MM.1S (cell line): ENCODE measurements around the gene SOBP.

Experiments
- DNase-seq: peaks from one replicate; pipeline ENCODE4 v3.0.0-alpha.2; 2015
- H2AFZ ChIP-seq: fragments of 300-600 bp; sonication (generic); 2 replicates; pipeline ENCODE4 v1.6.0; 2016; ENCODE audit warnings: antibody characterized with exemption, low read length
- H3F3A ChIP-seq: fragments of 300-600 bp; sonication (generic); 2 replicates; pipeline ENCODE4 v1.6.1; 2016; ENCODE audit warnings: mild to moderate bottlenecking, antibody characterized with exemption, low read length, moderate library complexity, mixed read lengths; ENCODE audit not compliant: insufficient read depth
- H3K27ac ChIP-seq: fragments of 300-600 bp; sonication (generic); 2 replicates; pipeline ENCODE4 v1.5.1; 2016; ENCODE audit warnings: mild to moderate bottlenecking, low read length
- H3K27me3 ChIP-seq: fragments of 300-600 bp; sonication (generic); replicated peaks from 2 replicates; pipeline ENCODE4 v1.6.0; 2016; ENCODE audit warnings: low read length; ENCODE audit not compliant: insufficient read depth
- H3K36me3 ChIP-seq: fragments of 300-600 bp; sonication (generic); replicated peaks from 2 replicates; pipeline ENCODE4 v1.6.1; 2016; ENCODE audit warnings: mild to moderate bottlenecking, low read length, mixed read lengths; ENCODE audit not compliant: insufficient read depth
- H3K4me1 ChIP-seq: fragments of 300-600 bp; sonication (generic); 2 replicates; pipeline ENCODE4 v1.6.1; 2016; ENCODE audit warnings: low read length, mixed read lengths
- H3K4me2 ChIP-seq: fragments of 300-600 bp; sonication (generic); 2 replicates; pipeline ENCODE4 v1.6.0; 2016; ENCODE audit warnings: low read depth, low read length
- H3K4me3 ChIP-seq: fragments of 300-600 bp; sonication (generic); 2 replicates; pipeline ENCODE4 v1.5.1; 2016; ENCODE audit warnings: low read length, mixed read lengths
- H3K79me2 ChIP-seq: fragments of 300-600 bp; sonication (generic); 2 replicates; pipeline ENCODE4 v1.6.1; 2016; ENCODE audit warnings: mixed run types, low read length, mixed read lengths
- H3K9ac ChIP-seq: fragments of 300-600 bp; sonication (generic); 2 replicates; pipeline ENCODE4 v1.6.1; 2016; ENCODE audit warnings: low read length, mixed read lengths
- H3K9me2 ChIP-seq: fragments of 300-600 bp; sonication (generic); replicated peaks from 2 replicates; pipeline ENCODE4 v1.6.1; 2016; ENCODE audit warnings: mild to moderate bottlenecking, low read length, mixed read lengths; ENCODE audit not compliant: insufficient read depth
- H3K9me3 ChIP-seq: fragments of 300-600 bp; sonication (generic); replicated peaks from 2 replicates; pipeline ENCODE4 v1.6.1; 2016; ENCODE audit warnings: mild to moderate bottlenecking, low read length, mixed read lengths; ENCODE audit not compliant: insufficient read depth
- H4K20me1 ChIP-seq: fragments of 300-600 bp; sonication (generic); 2 replicates; pipeline ENCODE4 v1.6.1; 2016; ENCODE audit warnings: mild to moderate bottlenecking, low read length, moderate library complexity, mixed read lengths; ENCODE audit not compliant: insufficient read depth
- EZH2 ChIP-seq: fragments of 300-600 bp; sonication (generic); optimal IDR thresholded peaks from 2 replicates; pipeline ENCODE3; 2017; ENCODE audit warnings: low read depth, mild to moderate bottlenecking, antibody characterized with exemption, low read length, mixed read lengths
- EZH2phosphoT487 ChIP-seq: fragments of 300-600 bp; sonication (generic); IDR thresholded peaks from 2 replicates; pipeline ENCODE4 v1.6.1; 2018; ENCODE audit warnings: antibody characterized with exemption, low read length
- TF ChIP-seq, protein P1 (sequence below): fragments of 300-600 bp; sonication (generic); IDR thresholded peaks from 2 replicates; pipeline ENCODE4 v1.5.1; 2016; ENCODE audit warnings: antibody characterized with exemption, low read length, mixed read lengths

SOBP gene

GRCh38 chr6:107618672-107619071 lies 128.8 kb downstream of the SOBP start:
- Histone ChIP-seq H4K20me1 (no peaks in the 10 kb centered on the region), H3F3A (no peaks in the 10 kb centered on the region), H3K4me1 (no peaks in the 10 kb centered on the region), H3K4me2 (no peak overlapping the region), H3K4me3 (no peak overlapping the region), H3K9ac (no peak overlapping the region), H3K27me3 (no peaks in the 10 kb centered on the region), H3K79me2 (no peaks in the 10 kb centered on the region), H2AFZ (no peak overlapping the region), H3K27ac (no peak overlapping the region), H3K9me2 (no peaks in the 10 kb centered on the region), H3K9me3 (no peaks in the 10 kb centered on the region), H3K36me3 (no peaks in the 10 kb centered on the region)
- TF ChIP-seq, protein P1, sequence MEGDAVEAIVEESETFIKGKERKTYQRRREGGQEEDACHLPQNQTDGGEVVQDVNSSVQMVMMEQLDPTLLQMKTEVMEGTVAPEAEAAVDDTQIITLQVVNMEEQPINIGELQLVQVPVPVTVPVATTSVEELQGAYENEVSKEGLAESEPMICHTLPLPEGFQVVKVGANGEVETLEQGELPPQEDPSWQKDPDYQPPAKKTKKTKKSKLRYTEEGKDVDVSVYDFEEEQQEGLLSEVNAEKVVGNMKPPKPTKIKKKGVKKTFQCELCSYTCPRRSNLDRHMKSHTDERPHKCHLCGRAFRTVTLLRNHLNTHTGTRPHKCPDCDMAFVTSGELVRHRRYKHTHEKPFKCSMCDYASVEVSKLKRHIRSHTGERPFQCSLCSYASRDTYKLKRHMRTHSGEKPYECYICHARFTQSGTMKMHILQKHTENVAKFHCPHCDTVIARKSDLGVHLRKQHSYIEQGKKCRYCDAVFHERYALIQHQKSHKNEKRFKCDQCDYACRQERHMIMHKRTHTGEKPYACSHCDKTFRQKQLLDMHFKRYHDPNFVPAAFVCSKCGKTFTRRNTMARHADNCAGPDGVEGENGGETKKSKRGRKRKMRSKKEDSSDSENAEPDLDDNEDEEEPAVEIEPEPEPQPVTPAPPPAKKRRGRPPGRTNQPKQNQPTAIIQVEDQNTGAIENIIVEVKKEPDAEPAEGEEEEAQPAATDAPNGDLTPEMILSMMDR, result no peak
- TF ChIP-seq EZH2 (no peak), EZH2phosphoT487 (no peak)
- DNase-seq, result no peak

DNA sequence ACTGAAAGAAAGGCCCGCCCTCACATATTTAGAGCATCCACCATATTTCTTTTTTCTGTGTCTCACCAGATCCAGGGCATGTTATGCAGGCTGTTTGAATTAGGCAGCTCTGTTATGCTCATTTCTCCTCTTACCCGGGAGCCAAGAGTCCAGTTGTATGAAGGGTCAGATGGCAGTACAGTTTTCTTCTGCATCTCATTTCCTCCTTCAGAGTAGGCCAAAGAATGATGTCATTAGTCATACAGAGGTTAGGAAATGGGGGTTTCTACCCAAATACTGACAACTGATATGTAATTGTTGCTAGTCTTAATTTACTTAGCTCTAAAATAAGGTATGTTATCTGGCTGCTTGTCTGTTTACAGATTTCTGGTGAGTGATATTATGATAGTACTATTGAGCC lies 130.8 kb downstream of the SOBP start:
- H3K36me3 ChIP-seq, result no peaks in the 10 kb centered on the region
- no peak for DNase-seq
- H3K27me3 ChIP-seq, result no peaks in the 10 kb centered on the region
- no peak overlapping the region for H3K4me2 ChIP-seq
- H3K4me3 ChIP-seq, result no peak overlapping the region
- no peak overlapping the region for H3K27ac ChIP-seq
- H3K9ac ChIP-seq, result no peak overlapping the region
- H3K9me2 ChIP-seq, result no peaks in the 10 kb centered on the region
- no peaks in the 10 kb centered on the region for H3K4me1 ChIP-seq
- no peaks in the 10 kb centered on the region for H3K9me3 ChIP-seq
- H3F3A ChIP-seq, result no peaks in the 10 kb centered on the region
- no peak overlapping the region for H2AFZ ChIP-seq
- H3K79me2 ChIP-seq, result no peaks in the 10 kb centered on the region
- H4K20me1 ChIP-seq, result no peaks in the 10 kb centered on the region
- TF ChIP-seq EZH2 (no peak), EZH2phosphoT487 (no peak)
- TF ChIP-seq, protein P1, result no peak

DNA sequence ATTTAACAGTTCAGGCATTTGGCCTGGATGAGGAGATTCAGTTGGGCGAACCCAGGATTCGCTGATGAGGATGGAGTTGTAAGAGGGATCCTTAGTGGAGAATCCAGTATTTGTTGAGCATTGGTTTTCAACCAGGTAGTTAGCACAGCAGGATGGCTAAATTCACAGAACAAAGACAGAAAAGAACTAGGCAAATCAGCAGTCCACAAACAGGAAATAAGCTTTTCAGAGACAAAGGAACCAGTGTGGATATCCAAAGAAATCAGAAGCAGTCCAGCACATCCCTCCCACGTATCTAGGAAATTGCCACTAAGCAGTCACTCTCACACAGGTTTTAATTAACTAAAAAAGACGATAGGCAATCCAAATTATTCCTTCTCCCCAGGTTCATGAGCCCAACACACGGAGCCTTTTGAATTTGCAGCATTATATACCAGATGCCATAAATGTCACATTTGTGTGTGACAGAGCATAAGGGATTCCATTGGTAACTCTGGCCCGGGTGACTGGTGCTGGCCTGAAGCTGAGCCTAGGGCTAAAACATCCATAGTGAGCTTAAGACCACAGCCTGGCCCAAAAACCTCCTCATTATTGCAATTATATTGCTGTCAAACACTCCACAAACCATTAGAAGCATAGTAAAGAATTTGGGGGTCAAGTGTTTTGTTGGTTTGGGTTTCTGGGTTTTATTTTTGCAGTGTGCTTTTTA lies 131.5 kb downstream of the SOBP start:
- Histone ChIP-seq H3K9me2 (no peaks in the 10 kb centered on the region), H3K4me1 (no peaks in the 10 kb centered on the region), H3K9ac (no peak overlapping the region), H3K9me3 (no peaks in the 10 kb centered on the region), H3K79me2 (no peaks in the 10 kb centered on the region), H2AFZ (no peak overlapping the region), H3F3A (no peaks in the 10 kb centered on the region), H4K20me1 (no peaks in the 10 kb centered on the region), H3K4me3 (no peak overlapping the region), H3K4me2 (no peak overlapping the region), H3K36me3 (no peaks in the 10 kb centered on the region), H3K27ac (no peak overlapping the region), H3K27me3 (no peaks in the 10 kb centered on the region)
- TF ChIP-seq, protein P1, result no peak
- TF ChIP-seq EZH2phosphoT487 (no peak), EZH2 (no peak)
- no peak for DNase-seq
